Measurements from ENCODE around the gene RPS19BP1. TPM values are rescaled to one million over a fixed set of nuclear protein-coding genes. Genes with fewer than 3 reads are reported as not detected.

The RPS19BP1 gene, protein sequence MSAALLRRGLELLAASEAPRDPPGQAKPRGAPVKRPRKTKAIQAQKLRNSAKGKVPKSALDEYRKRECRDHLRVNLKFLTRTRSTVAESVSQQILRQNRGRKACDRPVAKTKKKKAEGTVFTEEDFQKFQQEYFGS
- 67.7 and 79.0 TPM in 2 replicates for total RNA-seq

DNA sequence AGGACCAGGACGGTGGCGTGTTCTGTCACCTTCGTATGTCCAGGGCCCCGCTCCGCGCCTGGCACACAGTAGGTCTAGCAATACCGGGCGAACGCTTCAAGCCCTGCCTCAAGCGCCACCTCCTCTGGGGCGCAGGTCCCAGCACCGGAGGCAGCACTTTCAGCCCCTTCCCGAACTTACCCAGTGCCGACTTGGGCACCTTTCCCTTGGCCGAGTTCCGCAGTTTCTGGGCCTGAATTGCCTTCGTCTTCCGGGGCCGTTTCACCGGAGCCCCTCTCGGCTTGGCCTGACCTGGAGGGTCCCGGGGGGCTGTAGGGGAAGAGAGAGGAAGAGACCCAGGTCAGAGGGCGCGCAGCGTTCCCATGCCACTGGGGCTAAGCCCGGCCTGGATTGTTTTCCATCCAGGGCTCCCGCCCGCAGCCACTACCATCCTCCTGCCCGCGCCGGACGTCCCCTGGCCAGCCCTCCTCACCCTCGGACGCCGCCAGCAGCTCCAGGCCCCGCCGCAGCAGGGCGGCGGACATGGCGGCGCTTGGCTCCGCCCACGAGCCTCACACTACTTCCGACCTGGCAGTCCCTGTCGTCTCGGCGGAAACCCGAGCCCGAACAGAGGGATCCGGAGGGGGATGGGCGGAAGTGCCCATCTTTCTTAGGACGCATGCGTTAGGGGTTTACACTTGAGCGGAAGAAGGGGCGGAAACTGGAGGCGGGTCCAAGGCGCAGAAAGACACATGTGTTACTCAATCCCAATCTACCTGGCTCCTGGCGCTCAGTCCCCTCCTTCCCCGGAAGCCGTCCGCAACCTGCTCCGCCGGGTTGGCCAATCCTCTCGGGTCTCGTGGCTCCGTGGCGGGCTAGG is at the start of gene RPS19BP1:
TSS of gene RPS19BP1 (minus strand) at position 534 of the 859 bp plus-strand sequence. CDS start at position 524, 10 bp downstream.
- CTCF ChIA-PET, result interaction anchor here (0.6 to 6.9 kb wide), 5 partner anchors 18 to 698 kb away, joined by 3 to 154 read pairs (median 3); no protein-coding TSS in a partner anchor

DNA sequence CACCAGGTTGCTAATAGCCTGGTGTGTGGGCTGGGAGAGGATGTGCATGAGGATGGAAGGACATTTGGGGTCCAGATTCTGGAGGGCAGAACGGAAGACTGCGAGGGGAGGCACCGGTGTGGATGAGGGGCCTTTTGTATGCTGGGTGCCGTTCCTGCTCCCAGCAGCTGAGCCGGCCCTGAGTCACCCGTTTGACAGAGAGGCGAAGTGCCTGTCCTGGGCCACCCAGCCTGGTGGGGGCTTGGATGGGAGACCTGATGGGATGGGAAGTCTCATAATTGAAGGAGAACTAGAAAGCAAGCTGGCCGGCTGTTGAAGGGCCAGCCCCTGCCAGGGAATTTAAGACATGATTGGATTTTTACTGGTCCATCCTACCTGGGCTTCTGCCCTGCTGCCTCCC is 48.8 kb upstream of the RPS19BP1 start:
- ChIA-PET POLR2A (no interaction called here), CTCF (no interaction called here)
- H3K4me1 Mint-ChIP-seq, result peaks cover 9% of the 10 kb centered on the region

More for the DNA sequence above, at the start of gene RPS19BP1:
- H3K4me1 Mint-ChIP-seq, result peaks cover 56% of the 10 kb centered on the region
- no peaks in the 10 kb centered on the region for H3K27me3 Mint-ChIP-seq
- TF ChIP-seq, protein P1, sequence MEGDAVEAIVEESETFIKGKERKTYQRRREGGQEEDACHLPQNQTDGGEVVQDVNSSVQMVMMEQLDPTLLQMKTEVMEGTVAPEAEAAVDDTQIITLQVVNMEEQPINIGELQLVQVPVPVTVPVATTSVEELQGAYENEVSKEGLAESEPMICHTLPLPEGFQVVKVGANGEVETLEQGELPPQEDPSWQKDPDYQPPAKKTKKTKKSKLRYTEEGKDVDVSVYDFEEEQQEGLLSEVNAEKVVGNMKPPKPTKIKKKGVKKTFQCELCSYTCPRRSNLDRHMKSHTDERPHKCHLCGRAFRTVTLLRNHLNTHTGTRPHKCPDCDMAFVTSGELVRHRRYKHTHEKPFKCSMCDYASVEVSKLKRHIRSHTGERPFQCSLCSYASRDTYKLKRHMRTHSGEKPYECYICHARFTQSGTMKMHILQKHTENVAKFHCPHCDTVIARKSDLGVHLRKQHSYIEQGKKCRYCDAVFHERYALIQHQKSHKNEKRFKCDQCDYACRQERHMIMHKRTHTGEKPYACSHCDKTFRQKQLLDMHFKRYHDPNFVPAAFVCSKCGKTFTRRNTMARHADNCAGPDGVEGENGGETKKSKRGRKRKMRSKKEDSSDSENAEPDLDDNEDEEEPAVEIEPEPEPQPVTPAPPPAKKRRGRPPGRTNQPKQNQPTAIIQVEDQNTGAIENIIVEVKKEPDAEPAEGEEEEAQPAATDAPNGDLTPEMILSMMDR (IDR thresholded peaks at IDR 0.05), result no peak
- POLR2A ChIA-PET, result interaction anchor here (0.6 to 6.6 kb wide), 12 partner anchors 8 to 1342 kb away, joined by 3 to 111 read pairs (median 4); partner anchors contain the start of genes ATF4, CBX6, RPL3 and TAB1
- DNase-seq (peak; percentile 94), ATAC-seq (ENCODE audit: low read depth) (peak; percentile 85)
- peak within 1 kb of the TSS; percentile 94 for H3K27ac Mint-ChIP-seq
- peak within 1 kb of the TSS; percentile 96 for H3K4me3 Mint-ChIP-seq
- H3K36me3 Mint-ChIP-seq (ENCODE audit: low read depth), result peaks cover 40% of the 10 kb centered on the region
- intact Hi-C loops (cut with micrococcal nuclease), result loop anchor here (1.0 to 5.0 kb wide), 9 partner anchors 12 to 880 kb away; partner anchors contain the start of genes ADSL, ATF4, CBX6 and MIEF1
- H3K9me3 Mint-ChIP-seq, result no peaks in the 10 kb centered on the region

DNA sequence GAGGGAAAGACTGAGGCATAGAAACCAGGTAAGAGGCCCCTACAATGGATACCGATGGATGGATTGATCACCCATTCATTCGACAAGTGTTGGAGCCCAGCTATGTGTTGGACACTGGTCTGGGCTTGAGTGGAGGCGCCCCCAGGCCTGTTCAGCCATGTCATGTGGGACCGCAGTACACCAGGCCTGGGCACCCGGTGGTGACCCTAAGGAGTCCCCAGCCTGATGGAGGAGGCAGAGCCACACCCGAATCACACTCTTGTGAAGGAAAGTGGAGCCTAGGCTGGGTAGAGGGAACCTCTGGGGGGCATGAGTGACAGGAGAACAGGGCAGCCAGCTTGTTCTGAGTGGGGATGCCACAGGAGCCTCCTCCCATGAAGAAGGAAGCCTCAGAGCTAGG is 48.2 kb upstream of the RPS19BP1 start:
- ChIA-PET POLR2A (no interaction called here), CTCF (no interaction called here)
- intact Hi-C loops (cut with micrococcal nuclease), result no loop called here
- peaks cover 28% of the 10 kb centered on the region for H3K27me3 Mint-ChIP-seq
- TF ChIP-seq, protein P1 (IDR thresholded peaks at IDR 0.05), result no peak
- peaks cover 3% of the 10 kb centered on the region for H3K9me3 Mint-ChIP-seq
- no peaks in the 10 kb centered on the region for H3K36me3 Mint-ChIP-seq (ENCODE audit: low read depth)
- no peak for DNase-seq
- H3K4me3 Mint-ChIP-seq, result no peak overlapping the region
- ATAC-seq (ENCODE audit: low read depth), result no peak
- no peak overlapping the region for H3K27ac Mint-ChIP-seq
- peaks cover 10% of the 10 kb centered on the region for H3K4me1 Mint-ChIP-seq

More for the DNA sequence above, 48.8 kb upstream of the RPS19BP1 start:
- no peak for ATAC-seq (ENCODE audit: low read depth)
- Mint-ChIP-seq H3K27ac (no peak overlapping the region), H3K27me3 (peaks cover 28% of the 10 kb centered on the region), H3K9me3 (peaks cover 3% of the 10 kb centered on the region), H3K36me3 (ENCODE audit: low read depth) (no peaks in the 10 kb centered on the region), H3K4me3 (no peak overlapping the region)
- DNase-seq, result no peak
- intact Hi-C loops (cut with micrococcal nuclease), result no loop called here
- TF ChIP-seq, protein P1 (IDR thresholded peaks at IDR 0.05), result no peak

DNA sequence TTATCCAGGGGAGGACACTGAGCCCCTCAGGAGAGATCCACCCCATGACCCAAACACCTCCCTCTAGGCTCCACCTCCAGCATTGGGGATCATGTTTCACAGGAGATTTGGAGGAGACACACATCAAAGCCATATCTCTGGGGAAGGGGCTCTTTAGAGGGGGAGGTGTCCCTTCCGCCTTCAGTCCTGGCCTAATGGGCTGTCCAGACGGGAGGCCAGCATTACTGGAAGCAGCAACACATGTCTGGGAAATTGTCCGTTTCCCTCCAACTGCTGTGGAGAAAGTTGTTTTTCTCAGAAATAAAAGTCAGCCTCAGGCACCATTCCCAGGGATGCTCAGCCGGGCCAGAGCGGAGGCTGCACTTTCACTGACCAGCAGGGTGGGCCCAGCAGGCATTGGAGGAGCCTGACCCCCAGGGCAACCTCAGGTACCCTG is 47.5 kb upstream of the RPS19BP1 start:
- Mint-ChIP-seq H3K4me1 (peaks cover 11% of the 10 kb centered on the region), H3K27me3 (peaks cover 28% of the 10 kb centered on the region), H3K9me3 (peaks cover 3% of the 10 kb centered on the region), H3K36me3 (ENCODE audit: low read depth) (no peaks in the 10 kb centered on the region), H3K27ac (no peak overlapping the region), H3K4me3 (no peak overlapping the region)
- ATAC-seq (ENCODE audit: low read depth) (no peak), DNase-seq (no peak)
- ChIA-PET CTCF (interaction anchor here (0.6 kb wide), 1 partner anchor 1466 kb away, joined by 3 read pairs; no protein-coding TSS in a partner anchor), POLR2A (no interaction called here)
- intact Hi-C loops (cut with micrococcal nuclease), result no loop called here
- TF ChIP-seq, protein P1 (IDR thresholded peaks at IDR 0.05), result no peak

DNA sequence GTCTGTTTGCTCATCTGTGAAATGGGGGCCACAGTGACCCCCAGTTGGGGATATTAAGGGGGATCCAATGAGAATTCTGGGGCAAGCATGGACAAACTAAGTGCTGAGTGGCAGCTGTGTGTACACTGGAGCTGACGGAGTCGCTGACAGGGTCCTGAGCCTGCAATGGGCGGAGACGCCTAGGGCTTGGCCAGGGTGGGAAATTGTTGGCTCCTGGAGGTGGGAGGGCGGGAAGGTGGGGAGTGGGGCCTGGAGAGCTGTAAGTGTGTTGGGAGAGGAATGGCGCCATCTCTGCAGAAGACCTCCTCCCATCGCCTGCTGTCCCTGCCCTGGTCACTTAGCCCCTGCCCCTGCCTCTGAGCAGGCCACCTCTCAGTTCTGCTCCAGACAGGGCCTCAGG is 45.4 kb upstream of the RPS19BP1 start:
- Mint-ChIP-seq H3K27me3 (peaks cover 20% of the 10 kb centered on the region), H3K27ac (no peak overlapping the region), H3K36me3 (ENCODE audit: low read depth) (no peaks in the 10 kb centered on the region), H3K4me1 (peaks cover 11% of the 10 kb centered on the region), H3K9me3 (peaks cover under 1% of the 10 kb centered on the region), H3K4me3 (no peak overlapping the region)
- no peak for DNase-seq
- ChIA-PET POLR2A (interaction anchor here (0.5 kb wide), 1 partner anchor 178 kb away, joined by 4 read pairs; no protein-coding TSS in a partner anchor), CTCF (no interaction called here)
- intact Hi-C loops (cut with micrococcal nuclease), result no loop called here
- no peak for ATAC-seq (ENCODE audit: low read depth)
- TF ChIP-seq, protein P1 (IDR thresholded peaks at IDR 0.05), result no peak

Data from activated B cell treated with CpG ODN at 0.5 μM for 24 hours (primary cell).